Epidermal melanocyte (primary cell): Measurements from ENCODE around the gene HSD17B14.
"Not testable (repeated sequence)": the region's sequence is repeated elsewhere in the genome, so short reads cannot be mapped to it uniquely, and the experiment has no call there.

ENCODE experiments used
- DNase-seq: peaks from one replicate; pipeline ENCODE4 v3.0.0; 2011; ENCODE audit warnings: low spot score; ENCODE audit not compliant: insufficient read length

HSD17B14 gene

GRCh38 chr19:48867746-48868113 is 31.4 kb upstream of the HSD17B14 start:
- DNase-seq: no peak

GRCh38 chr19:48867123-48867745 is 30.9 kb upstream of the HSD17B14 start:
- DNase-seq: no peak

GRCh38 chr19:48866692-48867091 is 30.4 kb upstream of the HSD17B14 start:
- DNase-seq: no peak

DNA sequence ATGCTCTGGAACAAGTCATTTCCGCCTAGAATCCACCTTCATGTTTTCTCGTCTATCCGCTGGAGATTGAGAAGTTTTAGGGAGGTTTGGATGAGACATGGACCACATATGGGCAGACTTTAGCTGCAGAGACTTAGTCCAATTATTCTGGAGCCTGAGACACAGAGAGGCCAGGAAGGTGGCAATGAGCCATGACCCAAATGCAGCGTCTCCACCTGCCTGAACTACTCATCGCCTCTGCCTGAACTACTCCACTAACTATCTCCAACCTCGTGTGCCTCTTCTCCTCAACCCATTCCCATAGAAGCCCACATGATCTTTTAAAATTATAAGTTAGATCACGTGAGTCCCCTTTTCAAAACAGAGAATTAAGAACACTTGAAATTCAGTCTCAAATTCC is 26.5 kb upstream of the HSD17B14 start:
- no peak for DNase-seq

DNA sequence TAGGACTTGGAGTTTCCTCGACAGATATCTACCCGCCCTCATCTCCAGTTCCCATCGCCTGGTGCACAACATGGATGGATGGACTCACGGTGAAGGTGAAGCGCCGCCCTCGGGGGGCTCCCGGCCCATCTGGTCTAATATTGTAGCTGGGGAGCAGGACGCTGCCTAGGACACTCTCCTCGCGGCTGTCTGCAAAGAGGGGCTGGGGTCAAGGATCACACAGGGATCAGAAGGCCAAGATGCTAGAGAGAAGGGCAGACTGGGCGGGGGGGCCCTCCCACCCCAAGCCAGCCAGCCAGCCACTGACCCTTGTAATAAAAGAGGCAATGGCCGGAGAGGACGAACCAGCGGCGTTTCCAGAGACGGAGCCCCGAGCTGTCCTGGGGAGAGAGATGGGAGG is 25.0 kb upstream of the HSD17B14 start:
- no peak for DNase-seq

DNA sequence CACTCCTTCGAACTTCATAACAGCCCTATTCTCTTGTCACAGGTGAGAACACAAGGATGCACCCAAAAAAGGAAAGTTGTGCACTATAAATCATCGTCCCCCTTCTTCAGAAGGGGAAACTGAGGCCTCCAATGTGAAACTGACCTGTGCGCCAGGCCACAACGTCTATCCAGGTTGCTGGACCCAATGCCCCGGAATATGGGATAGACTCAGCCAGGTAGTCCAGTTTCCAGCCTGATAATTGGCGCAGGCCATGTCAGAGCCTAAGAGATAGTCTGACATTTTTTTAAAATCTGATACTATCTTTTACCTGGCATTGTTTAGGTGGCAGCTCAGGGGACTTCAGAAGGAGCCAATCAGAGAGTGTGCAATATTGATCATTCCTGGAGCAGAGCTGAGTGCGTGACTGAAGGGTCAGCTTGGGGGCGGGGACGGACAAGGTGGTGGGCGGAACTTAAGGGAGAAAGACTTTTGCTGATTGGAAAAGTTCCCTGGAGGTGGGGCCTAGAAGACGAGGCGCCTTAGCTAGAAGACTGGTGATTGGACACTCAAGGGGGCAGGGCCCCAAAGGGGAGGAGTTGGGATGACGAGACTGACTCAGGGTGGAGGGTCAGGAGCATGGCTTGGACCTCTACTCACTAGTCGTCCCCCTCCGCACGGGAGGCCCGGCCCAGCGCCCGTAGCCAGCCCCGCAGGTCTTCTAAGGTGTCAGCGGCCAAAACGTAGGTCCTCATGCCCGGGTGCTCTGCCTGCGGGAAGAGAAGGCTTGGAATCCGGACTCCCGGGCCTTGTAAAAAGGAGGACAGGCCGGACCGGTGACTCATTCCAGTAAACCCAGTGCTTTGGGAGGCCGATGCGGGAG is 23.7 kb upstream of the HSD17B14 start:
- DNase-seq: no peak

DNA sequence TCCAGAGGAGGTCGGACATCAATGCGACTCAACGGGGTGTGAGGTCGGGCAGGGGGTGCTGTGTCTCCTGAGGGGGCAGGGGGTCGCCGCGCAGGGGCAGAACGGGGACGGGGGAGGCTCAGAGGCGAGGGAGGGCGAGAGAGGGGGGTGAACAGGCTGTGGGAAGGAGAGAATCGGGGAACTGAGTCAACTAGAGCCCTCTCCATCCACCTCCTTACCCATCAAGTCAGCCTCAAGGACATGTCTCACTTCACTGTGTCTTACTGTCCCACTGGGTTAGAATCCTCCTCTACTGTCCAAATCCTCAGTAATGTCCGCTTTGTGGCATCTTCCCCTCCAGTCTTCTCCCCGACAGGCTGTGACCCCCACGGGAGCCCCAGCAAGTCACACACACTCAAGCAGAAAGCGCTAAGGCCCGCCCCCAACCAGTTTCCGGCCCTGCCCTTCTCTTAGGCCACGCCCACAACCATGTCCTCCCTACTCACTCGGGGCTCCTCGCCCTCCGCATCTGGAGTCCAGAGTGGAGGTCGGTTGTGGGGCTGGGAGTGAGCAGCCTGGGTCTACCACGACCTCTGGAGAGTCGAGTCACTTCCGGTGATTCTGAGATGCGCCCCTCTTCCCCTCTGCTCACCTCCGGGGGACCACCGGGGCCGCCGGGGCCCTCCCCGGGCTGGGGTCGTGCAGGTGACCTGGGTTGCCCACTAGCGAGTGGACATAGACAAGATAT is 22.9 kb upstream of the HSD17B14 start:
- DNase-seq: no peak

DNA sequence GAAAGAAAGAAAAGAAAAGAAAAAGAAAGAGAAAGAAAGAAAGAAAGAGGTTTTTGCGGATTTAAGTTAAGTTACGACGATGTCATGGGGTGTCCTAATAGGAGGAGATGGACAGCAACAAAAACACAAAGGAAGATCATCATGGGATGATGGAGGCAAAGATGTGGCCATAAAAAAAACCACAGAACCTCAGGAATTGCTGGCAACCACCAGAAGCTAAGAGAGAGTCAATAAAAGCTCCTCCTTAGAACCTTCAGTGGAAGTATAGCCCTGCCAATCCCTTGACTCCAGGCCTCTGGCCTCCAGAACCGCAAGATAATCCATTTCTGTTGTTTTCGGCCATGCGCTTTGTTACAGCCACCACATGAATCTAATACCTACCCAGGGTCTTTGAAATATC is 20.6 kb upstream of the HSD17B14 start:
- no peak for DNase-seq

- DNase-seq: no peak
Observed at GRCh38 chr19:48854103-48854502, 17.8 kb upstream of the HSD17B14 start.

GRCh38 chr19:48853483-48853882 is 17.2 kb upstream of the HSD17B14 start:
- DNase-seq: no peak

DNA sequence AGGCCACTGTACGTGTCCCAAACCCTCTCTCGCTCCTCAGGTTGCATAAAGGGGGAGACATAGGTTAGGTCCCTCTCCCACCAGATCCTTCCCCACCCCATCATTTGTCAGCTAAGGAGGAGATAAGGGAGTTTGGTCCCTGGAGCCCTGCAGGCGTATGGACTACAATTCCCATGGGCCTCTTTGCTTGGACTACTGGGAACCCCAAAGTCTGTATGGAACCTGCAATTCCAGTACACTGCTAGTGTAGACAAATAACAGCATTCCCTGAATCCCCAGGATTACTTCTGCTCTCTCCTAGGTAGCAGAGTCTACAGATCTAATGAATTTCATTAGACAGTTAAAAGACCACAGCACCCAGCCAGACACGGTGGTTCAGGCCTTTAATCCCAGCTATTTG is 16.0 kb upstream of the HSD17B14 start:
- DNase-seq: no peak

GRCh38 chr19:48846659-48847058 is 10.4 kb upstream of the HSD17B14 start:
- DNase-seq: not testable (repeated sequence)

- DNase-seq: no peak
Observed at GRCh38 chr19:48845384-48845783, 9.1 kb upstream of the HSD17B14 start.

DNA sequence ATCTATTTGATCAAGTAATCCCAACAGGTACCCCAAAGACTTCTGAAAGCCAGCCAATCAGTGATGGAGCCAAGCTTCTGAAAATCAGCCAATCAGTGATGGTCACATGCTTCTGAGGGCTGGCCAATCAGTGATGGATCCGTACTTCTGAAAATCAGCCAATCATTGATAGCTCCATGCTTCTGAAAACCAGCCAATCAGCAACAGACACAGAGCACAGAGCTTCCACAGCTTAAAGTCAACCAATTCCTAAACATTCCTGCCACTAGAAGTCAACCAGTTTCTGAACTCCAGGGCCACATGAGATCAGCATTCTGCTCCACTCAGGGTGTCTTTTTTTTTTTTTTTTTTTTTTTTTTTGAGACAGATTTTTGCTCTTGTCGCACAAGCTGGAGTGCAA is 8.2 kb upstream of the HSD17B14 start:
- DNase-seq: peak; percentile 20

- DNase-seq: peak; percentile 31
Observed at GRCh38 chr19:48842789-48843162, 6.5 kb upstream of the HSD17B14 start.

GRCh38 chr19:48841571-48841970 is 5.3 kb upstream of the HSD17B14 start:
- no peak for DNase-seq

GRCh38 chr19:48841047-48841446 is 4.8 kb upstream of the HSD17B14 start:
- DNase-seq: no peak

DNA sequence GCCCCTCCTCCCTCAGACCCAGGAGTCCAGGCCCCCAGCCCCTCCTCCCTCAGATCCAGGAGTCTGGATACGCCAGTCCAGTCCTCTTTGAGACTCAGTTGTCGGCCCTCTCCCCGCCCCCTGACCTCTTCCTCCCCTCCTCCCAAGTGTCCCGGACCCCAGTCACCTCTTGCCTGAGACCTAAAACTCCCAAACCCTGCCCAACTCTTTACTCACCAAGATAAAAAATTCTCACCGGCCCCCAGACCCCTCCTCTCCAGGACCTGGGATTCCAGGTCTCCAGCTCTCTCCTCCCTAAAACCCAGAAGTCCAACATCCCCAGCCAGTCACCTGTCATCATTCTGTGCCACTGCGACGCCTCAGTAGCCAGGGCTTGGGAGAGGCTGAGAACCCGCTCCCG is 1.4 kb upstream of the HSD17B14 start:
- DNase-seq: no peak

- peak; percentile 94 for DNase-seq
Observed at GRCh38 chr19:48837051-48837524, 797 bp upstream of the HSD17B14 start.

DNA sequence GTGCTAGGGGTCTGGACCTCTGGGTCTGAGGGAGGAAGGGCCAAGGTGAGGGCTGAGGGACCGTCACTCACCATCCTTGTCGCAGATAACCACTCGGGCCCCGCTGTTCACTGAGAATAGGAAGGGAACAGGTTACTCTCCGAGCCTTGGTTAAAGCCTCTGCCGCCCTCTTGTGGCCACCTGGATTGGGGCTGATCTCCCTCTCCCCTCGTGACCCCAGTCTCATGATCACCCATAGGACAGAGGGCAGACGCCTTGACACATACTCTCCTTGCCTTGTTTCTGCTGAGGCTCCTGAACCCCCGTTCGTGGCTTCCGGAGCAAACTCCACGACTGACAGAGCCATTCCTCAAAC is 580 bp downstream of the HSD17B14 start:
- peak; percentile 80 for DNase-seq

- DNase-seq: no peak
Observed at GRCh38 chr19:48833977-48834376, 2.3 kb downstream of the HSD17B14 start.

DNA sequence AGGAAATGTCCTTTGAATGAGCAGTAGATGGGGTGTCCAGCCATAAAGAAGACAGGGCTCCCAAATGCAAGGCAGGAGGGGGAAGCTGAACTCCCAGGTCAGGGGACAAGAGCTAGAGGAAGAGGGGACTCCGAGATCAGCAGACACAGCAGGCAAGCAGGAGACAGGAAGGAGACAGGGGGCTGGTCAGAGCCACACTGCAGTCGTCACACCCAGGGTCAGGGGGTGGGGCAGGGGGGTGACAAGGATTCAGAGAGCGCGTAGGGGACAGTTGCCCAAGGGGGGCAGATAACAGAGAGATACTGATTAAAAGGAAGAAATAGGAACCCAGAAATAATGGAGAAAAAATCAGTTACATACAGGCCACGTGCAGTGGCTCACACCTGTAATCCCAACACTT is 3.2 kb downstream of the HSD17B14 start:
- no peak for DNase-seq
